HepG2 (cell line): ENCODE results near the gene FAM83D.

Experiments
- CEBPZ ChIP-seq: IDR thresholded peaks from 2 replicates; pipeline ENCODE4 v1.6.1; 2012; ENCODE audit warnings: low read length, improper control_type of control experiment
- CTCF ChIP-seq: sonication (generic); formaldehyde crosslinking; IDR thresholded peaks from 2 replicates; pipeline ENCODE4 v1.5.0; 2020; ENCODE audit warnings: mild to moderate bottlenecking, missing genetic modification reagents, moderate library complexity
- JUND ChIP-seq: sonication (generic); formaldehyde crosslinking; IDR thresholded peaks from 2 replicates; pipeline ENCODE4 v1.8.0; 2022; ENCODE audit warnings: mild to moderate bottlenecking, missing genetic modification reagents
- KDM5A ChIP-seq: fragments of 200-600 bp; sonication (generic); IDR thresholded peaks from 2 replicates; pipeline ENCODE4 v1.7.0; 2018; ENCODE audit warnings: antibody characterized with exemption, mild to moderate bottlenecking, low read length, borderline replicate concordance
- KMT2B ChIP-seq: IDR thresholded peaks from 2 replicates; pipeline ENCODE4 v1.6.1; 2016; ENCODE audit warnings: missing genetic modification reagents, missing compliant biosample characterization
- MED8 ChIP-seq: sonication (generic); formaldehyde crosslinking; IDR thresholded peaks from 2 replicates; pipeline ENCODE4 v1.8.1; 2023; ENCODE audit warnings: mild to moderate bottlenecking, missing genetic modification reagents; ENCODE audit not compliant: insufficient replicate concordance
- NFE2L1 ChIP-seq: sonication (generic); formaldehyde crosslinking; IDR thresholded peaks from 2 replicates; pipeline ENCODE4 v1.4.0; 2020; ENCODE audit warnings: missing genetic modification reagents, mild to moderate bottlenecking, borderline replicate concordance
- PATZ1 ChIP-seq: sonication (generic); formaldehyde crosslinking; IDR thresholded peaks from 2 replicates; pipeline ENCODE4 v1.4.0; 2020; ENCODE audit warnings: missing genetic modification reagents
- PHF8 ChIP-seq: sonication (generic); formaldehyde crosslinking; IDR thresholded peaks from 2 replicates; pipeline ENCODE4 v1.5.0; 2020; ENCODE audit warnings: missing genetic modification reagents
- POLR2A ChIP-seq, 2 experiments: IDR thresholded peaks; 2 replicates each; pipeline ENCODE4 v1.6.1; 2011; ENCODE audit warnings: low read depth in 2 of 2, low read length in 2 of 2, mild to moderate bottlenecking in 1 of 2, moderate library complexity in 1 of 2; ENCODE audit not compliant: insufficient read depth in 1 of 2
- XRCC5 ChIP-seq: fragments of 200-400 bp; formaldehyde crosslinking; optimal IDR thresholded peaks from 2 replicates; pipeline ENCODE3; 2017; ENCODE audit warnings: mild to moderate bottlenecking, low read length
- ZMYM3 ChIP-seq: sonication (generic); formaldehyde crosslinking; IDR thresholded peaks from 2 replicates; pipeline ENCODE4 v1.5.1; 2020; ENCODE audit warnings: mild to moderate bottlenecking, missing genetic modification reagents
- ZNF333 ChIP-seq: sonication (generic); formaldehyde crosslinking; IDR thresholded peaks from 2 replicates; pipeline ENCODE4 v1.4.0; 2020; ENCODE audit warnings: mild to moderate bottlenecking, missing genetic modification reagents, borderline replicate concordance
- ZNF430 ChIP-seq: sonication (generic); formaldehyde crosslinking; IDR thresholded peaks from 2 replicates; pipeline ENCODE4 v1.9.0; 2021; ENCODE audit warnings: mild to moderate bottlenecking, missing genetic modification reagents

DNA sequence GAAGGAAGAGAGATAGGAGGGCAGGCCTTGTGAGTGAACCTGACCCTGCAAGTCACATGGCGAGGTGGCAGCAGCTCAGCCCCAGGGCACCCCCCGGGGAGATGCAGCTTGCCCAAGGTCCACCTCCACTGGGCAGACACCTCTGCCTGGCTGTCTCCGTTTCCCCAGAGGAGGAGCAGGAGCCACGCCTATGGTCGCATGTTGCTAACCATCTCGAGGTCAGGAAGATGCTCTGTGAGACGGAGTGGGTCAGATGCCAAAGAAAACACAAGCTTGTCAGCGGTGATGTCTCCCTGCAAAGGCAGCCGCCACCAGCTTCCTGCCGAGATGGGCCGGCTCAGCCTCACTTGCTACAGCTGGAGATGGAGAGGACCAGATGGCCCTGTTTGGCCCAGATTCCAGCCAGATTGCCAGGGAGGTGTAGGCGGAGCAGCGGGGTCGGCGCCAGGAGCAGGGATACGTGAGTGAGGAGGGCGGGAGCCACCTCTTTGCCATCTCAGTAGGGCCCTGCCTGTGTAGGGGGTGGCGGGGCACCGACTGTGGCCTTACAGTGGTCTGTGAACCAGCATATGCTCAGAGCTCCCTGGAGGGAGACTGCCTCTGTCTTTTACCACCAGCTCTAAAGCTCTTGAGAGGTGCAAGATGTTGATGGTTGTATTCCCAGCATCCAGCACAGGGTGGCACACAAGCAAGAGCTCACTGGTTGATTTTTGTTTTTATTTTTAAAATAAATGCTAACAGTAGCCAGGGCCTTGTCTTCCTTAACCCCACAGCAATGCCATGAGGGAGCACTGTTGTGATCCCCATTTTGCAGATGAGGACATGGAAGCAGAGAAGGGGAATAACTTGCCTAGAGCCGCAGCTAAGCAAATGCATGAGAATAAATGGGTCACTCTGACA, 42.9 kb upstream of the FAM83D start:
- TF ChIP-seq CTCF (CRISPR knock-in tag) = no peak
- no peak for TF ChIP-seq PHF8 (CRISPR knock-in tag)
- TF ChIP-seq PATZ1 (CRISPR knock-in tag) = no peak
- TF ChIP-seq CEBPZ = no peak
- no peak for TF ChIP-seq KMT2B
- no peak for TF ChIP-seq ZNF430
- TF ChIP-seq KDM5A = no peak
- TF ChIP-seq ZNF333 (CRISPR knock-in tag) = no peak
- TF ChIP-seq ZMYM3 (CRISPR knock-in tag) = no peak
- TF ChIP-seq JUND (CRISPR knock-in tag) = no peak
- peak; percentile 21 for TF ChIP-seq MED8 (CRISPR knock-in tag)
- no peak for TF ChIP-seq POLR2A (IDR thresholded peaks at IDR 0.05; ENCODE audit: insufficient read depth in 1 of 2, low read depth in 2 of 2, low read length in 2 of 2)
- no peak for TF ChIP-seq NFE2L1 (CRISPR knock-in tag)
- TF ChIP-seq XRCC5 = no peak
